ENCODE data around the gene TAOK1.

TAOK1 gene

GRCh38 chr17:29451121-29451742 is 61.1 kb downstream of the TAOK1 start:
- Histone ChIP-seq H3K27ac (replicated peaks) (no peak overlapping the region), H3K27me3 (ENCODE audit: insufficient read depth, poor library complexity, severe bottlenecking) (no peaks in the 10 kb centered on the region), H3K4me3 (replicated peaks; ENCODE audit: insufficient read depth, low read length) (no peak overlapping the region)
- TF ChIP-seq SPI1 (IDR thresholded peaks at IDR 0.05; ENCODE audit: borderline replicate concordance, low read depth): no peak
- no peak for TF ChIP-seq CTCF (IDR thresholded peaks at IDR 0.05; ENCODE audit: insufficient read depth, low read length)
- TF ChIP-seq POLR2AphosphoS5 (IDR thresholded peaks at IDR 0.05; ENCODE audit: low read depth): no peak
- no peak for TF ChIP-seq GABPA (IDR thresholded peaks at IDR 0.05; ENCODE audit: low read depth)
- TF ChIP-seq, protein P1, sequence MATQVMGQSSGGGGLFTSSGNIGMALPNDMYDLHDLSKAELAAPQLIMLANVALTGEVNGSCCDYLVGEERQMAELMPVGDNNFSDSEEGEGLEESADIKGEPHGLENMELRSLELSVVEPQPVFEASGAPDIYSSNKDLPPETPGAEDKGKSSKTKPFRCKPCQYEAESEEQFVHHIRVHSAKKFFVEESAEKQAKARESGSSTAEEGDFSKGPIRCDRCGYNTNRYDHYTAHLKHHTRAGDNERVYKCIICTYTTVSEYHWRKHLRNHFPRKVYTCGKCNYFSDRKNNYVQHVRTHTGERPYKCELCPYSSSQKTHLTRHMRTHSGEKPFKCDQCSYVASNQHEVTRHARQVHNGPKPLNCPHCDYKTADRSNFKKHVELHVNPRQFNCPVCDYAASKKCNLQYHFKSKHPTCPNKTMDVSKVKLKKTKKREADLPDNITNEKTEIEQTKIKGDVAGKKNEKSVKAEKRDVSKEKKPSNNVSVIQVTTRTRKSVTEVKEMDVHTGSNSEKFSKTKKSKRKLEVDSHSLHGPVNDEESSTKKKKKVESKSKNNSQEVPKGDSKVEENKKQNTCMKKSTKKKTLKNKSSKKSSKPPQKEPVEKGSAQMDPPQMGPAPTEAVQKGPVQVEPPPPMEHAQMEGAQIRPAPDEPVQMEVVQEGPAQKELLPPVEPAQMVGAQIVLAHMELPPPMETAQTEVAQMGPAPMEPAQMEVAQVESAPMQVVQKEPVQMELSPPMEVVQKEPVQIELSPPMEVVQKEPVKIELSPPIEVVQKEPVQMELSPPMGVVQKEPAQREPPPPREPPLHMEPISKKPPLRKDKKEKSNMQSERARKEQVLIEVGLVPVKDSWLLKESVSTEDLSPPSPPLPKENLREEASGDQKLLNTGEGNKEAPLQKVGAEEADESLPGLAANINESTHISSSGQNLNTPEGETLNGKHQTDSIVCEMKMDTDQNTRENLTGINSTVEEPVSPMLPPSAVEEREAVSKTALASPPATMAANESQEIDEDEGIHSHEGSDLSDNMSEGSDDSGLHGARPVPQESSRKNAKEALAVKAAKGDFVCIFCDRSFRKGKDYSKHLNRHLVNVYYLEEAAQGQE (IDR thresholded peaks at IDR 0.05; ENCODE audit: insufficient replicate concordance, low read depth): no peak
- no peak for DNase-seq (ENCODE audit: low read depth in 1 of 2, low spot score in 1 of 2)

DNA sequence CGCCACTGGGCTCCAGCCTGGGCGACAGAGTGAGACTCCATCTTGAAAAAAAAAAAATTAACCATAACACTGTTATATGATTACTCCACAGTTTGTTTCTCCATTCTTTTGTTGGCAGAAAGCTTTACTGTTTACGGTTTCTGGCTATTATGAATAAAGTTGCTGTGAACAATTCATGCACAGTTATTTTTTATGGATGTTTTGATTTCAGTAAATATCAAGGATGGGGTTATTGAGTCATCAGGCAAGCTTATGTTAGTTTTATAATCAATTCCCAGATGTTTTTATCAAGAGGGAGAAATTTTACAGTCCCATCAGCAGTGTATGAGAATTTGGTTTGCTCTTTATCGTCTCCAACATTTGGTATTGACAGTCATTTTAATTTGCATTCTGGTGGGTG is 67.9 kb downstream of the TAOK1 start:
- no peak overlapping the region for H3K27ac ChIP-seq (replicated peaks)
- no peak for DNase-seq (ENCODE audit: low read depth in 1 of 2, low spot score in 1 of 2)
- TF ChIP-seq, protein P1 (IDR thresholded peaks at IDR 0.05; ENCODE audit: insufficient replicate concordance, low read depth): no peak
- TF ChIP-seq POLR2AphosphoS5 (IDR thresholded peaks at IDR 0.05; ENCODE audit: low read depth) (no peak), GABPA (IDR thresholded peaks at IDR 0.05; ENCODE audit: low read depth) (no peak), SPI1 (IDR thresholded peaks at IDR 0.05; ENCODE audit: borderline replicate concordance, low read depth) (no peak), CTCF (IDR thresholded peaks at IDR 0.05; ENCODE audit: insufficient read depth, low read length) (no peak)
- no peaks in the 10 kb centered on the region for H3K27me3 ChIP-seq (ENCODE audit: insufficient read depth, poor library complexity, severe bottlenecking)
- H3K4me3 ChIP-seq (replicated peaks; ENCODE audit: insufficient read depth, low read length): no peak overlapping the region

DNA sequence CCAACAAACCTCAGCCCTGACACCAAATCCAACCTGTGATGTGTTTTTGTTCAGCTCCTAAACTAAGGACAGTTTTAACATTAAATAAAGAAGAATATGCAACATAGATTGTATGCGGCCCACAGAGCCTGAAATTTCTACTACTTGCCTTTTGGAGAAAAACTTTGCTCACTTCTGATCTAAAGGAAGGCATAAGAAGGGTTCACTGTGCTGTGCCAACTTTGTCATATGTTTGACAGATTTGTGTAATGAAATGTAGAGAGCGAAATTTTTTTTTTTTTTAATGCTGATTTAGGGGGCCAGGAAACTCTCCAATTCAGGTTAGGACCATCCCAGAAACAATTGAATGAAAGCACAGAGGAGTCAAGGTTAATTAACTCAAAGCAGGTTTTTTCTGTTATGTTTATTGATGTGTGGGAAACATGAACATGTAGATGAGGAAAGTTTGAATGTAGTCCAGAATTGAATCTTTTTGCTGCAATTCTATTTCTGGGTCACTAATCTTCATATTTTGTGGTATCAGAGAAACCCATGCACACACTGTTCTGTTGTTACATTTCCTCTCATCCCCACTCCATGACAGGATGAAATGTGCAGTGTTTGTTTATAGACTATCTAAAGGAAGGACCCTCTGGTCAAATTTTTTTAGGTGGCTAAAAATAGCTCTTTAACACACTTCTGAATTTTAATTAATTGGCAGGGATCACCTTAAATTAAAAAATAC is 71.5 kb downstream of the TAOK1 start:
- TF ChIP-seq, protein P1 (IDR thresholded peaks at IDR 0.05; ENCODE audit: insufficient replicate concordance, low read depth): no peak
- TF ChIP-seq GABPA (IDR thresholded peaks at IDR 0.05; ENCODE audit: low read depth) (no peak), SPI1 (IDR thresholded peaks at IDR 0.05; ENCODE audit: borderline replicate concordance, low read depth) (no peak), CTCF (IDR thresholded peaks at IDR 0.05; ENCODE audit: insufficient read depth, low read length) (no peak), POLR2AphosphoS5 (IDR thresholded peaks at IDR 0.05; ENCODE audit: low read depth) (no peak)
- Histone ChIP-seq H3K27ac (replicated peaks) (no peak overlapping the region), H3K4me3 (replicated peaks; ENCODE audit: insufficient read depth, low read length) (no peak overlapping the region), H3K27me3 (ENCODE audit: insufficient read depth, poor library complexity, severe bottlenecking) (no peaks in the 10 kb centered on the region)
- no peak for DNase-seq (ENCODE audit: low read depth in 1 of 2, low spot score in 1 of 2)

All from HL-60 (cell line).